ENCODE data around the gene NT5DC3.

NT5DC3 gene

DNA sequence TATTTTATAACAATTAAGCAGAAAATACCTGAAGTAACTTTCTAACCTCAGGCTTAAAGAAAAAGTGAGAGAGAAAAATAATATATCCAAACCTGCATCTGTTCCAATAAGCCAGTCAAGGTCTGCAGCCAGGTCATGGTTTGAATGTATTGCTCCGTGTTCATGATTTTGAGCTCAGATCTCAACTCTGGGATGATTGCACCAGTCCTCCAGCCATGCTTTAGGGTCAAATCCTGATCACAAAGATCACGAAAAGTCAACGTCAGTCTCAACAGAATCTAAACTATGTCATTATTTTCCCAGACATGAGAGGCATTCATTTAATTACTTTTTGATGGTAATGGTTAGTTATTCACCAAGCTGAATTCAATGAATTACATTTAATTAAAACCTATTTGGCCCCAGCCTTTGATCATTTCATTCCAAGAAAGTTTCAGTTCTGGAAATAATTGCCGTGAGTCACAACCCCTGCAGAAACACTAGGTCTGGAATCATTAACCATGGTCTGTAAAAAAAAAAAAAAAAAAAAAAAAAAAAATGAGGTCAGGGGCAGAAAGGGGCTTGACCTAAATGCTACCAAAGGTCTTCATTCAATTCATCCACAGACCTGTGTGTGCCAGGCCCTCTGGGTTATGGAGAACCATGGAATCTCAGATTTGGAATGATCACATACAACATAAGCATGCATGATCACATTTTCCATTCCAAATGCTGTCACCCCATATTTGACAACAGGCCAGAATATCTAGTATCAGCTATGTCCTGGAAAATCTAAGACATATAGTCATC is 55.6 kb downstream of the NT5DC3 start:
- no peak for DNase-seq (ENCODE audit: low read depth, low spot score)

DNA sequence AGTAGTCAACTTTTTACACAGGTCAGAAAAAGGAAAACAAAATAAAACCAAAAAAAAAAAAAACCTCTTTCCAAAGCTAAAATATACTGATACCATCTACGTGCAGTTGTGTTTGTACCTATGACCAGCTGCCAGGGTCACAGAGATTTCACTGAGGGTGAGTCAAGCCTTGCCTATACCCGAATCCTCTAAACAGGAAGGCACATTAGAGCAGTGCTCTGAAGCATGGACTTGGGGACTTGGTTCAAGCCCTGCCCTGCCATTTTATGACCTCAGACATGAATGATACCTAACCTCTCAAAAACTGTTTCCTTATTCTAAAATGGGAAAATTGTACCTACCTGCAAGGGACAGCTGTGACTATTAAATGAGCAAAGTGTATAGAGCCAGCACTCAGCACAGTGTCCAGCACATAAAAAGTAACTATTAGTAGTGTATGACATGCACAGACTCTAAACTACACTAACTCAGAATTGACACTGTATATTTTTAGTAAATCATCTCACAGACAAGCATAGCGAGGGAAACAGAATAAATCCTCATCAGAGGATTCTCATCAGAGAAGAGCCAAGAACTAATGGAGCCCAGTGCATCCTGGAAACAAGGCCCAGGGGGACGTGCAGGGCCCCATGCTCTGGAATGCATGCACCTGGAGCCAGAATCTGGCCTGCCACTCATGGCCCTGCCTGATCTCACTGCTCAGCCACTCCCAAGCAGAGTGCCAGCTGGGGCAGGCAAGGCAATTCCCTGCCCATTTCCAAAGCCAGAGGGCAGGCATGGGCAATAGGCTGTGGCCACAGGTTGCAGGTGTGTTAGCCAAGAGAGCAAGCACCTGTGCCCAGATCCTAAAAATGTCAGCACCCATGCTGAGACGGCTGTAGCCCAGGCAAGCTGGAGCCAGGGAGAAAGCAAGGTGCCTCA is 57.0 kb downstream of the NT5DC3 start:
- DNase-seq (ENCODE audit: low read depth, low spot score): no peak

DNA sequence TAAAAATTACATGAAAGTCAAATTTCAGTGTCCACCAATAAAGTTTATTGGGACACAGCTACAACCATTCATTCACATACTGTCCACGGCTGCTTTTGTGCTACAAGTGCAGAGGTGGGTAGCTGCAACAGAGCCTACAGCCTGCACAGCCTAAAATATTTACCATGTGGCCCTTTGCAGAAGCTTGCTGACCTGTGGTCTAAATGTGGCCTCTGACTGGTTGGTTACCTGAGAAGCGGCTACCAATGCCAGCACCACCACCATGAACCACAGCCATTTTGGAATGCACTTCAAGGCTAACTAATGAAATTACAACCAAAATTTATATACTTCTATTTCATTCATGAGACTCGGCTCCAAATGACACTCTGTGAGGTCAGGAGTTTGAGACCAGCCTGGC is 58.6 kb downstream of the NT5DC3 start:
- no peak for DNase-seq (ENCODE audit: low read depth, low spot score)

DNA sequence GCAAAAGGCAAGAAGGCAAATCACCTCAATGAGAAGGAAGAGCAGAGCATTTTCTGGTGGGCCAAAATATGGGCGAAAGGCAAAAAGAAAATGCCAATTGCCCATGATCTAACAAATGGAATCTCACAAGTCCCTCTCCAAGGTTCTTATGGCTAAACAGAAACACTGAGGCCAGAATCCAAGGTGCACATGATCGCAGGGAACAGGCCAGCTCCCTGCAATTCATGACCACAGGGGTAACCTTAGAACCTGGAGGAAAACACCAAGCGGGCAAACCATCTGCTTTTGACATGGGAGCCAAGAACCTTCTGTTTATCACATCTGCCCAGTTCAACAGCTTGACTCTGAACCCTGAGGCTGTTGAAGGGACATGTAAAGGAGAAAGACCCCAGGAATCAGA is 60.0 kb downstream of the NT5DC3 start:
- DNase-seq (ENCODE audit: low read depth, low spot score): no peak

DNA sequence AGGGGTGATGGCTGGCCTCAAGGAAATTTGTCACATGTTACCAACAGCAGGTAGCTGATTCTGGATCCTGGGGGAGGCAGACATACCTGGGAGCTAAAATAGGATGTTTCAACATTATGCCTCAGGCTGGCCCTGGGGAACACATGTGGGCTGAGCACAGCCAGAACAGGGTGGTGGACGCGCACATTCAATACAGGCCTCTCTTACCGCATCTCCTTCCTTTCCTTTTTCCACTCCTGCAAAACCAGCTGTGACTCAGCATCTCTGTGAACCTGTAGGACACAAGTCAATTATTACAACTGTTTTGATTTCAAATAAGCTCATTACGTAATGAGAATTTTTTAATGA is 61.0 kb downstream of the NT5DC3 start:
- no peak for DNase-seq (ENCODE audit: low read depth, low spot score)

DNA sequence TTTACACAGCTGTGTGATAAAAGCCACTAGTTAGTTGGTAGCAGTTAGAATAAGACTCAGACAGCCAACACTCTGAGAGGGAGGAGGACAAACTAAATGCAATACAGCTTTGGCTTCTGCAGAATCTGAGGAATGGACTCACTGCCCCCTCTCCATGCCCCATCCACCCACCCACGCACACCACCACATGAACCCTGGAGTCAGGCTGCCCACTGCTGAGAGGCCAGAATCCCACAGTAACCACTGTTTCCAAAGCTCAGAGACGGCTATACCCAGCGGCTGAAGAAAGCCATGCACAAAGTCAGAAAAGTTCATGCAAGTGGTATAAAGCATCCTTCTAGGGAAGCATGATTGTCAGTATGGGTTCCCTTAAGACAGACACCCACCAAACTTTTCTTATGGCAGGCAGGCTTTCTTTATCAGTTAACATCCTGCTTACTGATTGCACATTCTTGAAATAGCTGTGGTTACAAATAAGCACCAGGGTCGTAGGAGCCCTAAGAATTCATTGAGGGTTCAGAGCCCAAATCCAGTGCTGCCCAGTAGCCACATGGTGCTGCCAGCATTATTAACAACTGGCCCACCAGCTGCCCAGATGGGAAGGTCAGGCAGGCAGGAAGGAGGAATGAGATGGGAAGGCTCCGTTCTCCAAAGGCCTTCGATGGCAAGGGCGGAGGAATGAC is 61.5 kb downstream of the NT5DC3 start:
- no peak for DNase-seq (ENCODE audit: low read depth, low spot score)

DNA sequence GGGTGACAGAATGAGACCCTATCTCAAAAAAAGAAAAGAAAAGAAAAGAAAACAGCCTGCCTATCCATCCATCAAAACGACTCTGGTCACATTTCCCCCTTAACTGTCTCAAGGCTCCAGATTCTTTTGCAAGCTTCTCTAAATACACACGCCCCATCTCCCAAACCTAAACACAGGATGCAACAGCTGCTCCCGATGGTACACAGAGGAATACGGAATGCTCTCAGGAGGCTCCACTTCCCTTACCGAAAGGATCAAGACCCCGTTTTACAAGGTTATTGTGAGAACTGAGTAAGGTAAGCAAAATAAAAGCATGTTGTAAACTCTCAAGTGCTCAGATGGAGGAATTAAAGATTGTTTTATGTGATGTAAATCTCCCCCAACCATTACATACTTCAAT is 62.3 kb downstream of the NT5DC3 start:
- no peak for DNase-seq (ENCODE audit: low read depth, low spot score)

DNA sequence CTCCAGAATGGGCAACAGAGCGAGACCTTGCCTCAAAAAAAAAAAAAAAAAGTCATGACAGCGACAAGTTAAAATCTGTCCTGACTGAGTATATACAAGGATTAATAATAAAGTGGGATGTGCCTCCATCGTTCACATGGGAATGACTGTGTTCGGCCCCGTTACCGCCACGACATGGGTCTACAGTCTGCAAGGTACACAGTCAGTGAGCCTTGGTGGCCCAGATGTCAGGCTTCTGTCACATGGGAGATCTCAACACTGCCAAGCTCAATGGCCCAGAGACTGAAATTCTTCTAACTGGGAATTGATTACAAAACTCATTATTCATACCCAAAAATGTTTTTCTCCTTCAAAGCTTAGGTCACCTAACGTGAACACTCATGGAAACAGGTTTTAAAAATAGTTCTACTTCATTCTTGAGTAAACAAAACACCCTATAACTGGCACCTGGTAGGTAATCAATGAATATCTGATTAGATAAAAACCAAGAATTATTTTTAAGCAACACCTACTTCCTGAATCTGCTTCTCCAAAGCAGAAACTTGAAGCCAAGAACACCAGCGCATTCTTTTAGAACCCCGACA is 66.0 kb downstream of the NT5DC3 start:
- no peak for DNase-seq (ENCODE audit: low read depth, low spot score)

DNA sequence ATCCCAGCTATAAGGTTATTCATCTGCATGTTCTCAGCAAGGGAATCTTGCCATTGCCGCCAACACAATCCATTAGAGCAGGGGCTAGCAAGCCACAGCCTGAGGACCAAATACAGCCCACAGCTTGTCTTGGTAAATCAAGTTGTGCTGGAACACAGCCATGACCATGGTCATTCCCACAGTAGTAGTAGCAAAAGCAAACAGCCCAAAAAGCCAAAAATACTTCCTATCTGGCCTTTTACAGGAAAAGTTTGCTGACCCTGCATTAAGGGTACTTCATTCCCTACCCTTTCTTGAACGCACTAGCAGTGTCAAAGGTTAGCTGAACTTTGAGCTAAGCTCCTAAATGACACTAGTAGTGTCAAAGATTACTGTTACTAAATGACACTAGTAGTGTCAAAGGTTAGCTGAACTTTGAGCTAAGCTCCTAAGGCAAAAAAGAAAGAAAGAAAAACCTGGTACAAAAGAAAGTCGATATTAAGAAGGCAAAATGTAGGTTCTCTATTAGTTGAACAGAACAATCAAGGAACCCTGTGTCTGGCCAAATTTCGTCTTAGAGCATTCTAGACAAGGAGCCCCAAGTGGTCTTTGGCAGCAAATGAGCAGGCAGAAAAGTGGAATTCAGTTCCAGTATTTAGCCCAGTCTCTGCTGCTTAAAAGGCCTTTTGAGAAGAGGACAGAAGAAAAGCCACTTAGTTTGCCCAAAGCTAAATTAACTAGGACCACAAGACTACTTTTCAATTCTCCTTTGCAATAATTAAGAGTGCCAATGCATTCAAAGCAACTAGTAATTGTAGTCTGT is 67.7 kb downstream of the NT5DC3 start:
- DNase-seq (ENCODE audit: low read depth, low spot score): no peak

DNA sequence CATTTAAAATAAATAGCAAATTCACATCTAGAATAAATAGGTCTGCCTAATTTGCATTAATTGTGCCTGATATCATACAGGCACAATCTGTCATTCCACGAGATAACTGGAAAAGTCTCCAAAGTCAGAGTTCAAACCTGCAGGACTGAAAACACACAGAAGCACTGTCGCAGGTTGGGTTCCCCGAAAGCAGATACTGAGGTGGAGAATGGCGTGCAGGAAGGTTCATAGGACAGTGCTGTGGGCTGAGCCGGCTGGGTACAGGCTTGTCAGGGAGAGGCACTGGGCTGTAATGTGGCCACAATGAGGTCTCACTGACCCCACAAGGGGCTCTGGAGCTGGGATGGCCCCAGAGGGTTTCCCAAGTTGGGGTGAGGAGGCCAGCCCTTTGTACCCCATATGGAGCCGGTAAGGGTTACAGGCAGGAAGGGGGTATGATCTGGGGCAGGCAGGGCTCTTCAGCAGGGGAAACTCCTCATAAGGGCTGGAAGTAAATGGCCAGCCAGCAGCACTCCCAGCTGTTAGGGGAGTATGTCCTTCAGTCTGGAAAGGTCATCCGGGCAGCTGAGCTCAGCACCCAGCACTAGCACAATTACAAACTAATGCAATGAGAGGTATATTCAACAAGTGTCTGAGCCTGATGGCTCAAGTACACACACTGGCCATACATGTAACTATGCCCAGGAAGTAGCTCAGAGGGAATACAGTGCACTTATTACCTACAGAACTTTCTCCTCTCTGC is 68.5 kb downstream of the NT5DC3 start:
- no peak for DNase-seq (ENCODE audit: low read depth, low spot score)

DNA sequence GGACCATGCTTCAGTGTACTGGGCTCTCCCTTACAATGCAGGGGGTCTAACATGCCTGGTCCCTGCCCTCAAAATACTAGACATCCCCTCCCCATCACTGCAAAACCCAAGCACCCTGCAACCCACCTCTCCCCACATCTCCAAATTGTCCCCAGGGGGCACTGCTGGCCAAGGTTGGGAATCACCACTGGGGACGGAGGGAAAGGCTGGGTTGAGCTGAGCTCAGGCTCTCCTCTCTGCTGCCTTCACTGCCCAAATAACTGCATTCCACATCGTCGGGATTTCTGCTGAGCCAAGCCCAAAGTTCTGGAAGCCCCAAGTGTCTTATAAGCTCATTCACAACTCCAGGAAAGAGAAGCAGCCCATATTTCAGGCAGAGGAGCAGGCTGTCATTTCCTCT is 69.6 kb downstream of the NT5DC3 start:
- DNase-seq (ENCODE audit: low read depth, low spot score): no peak

DNA sequence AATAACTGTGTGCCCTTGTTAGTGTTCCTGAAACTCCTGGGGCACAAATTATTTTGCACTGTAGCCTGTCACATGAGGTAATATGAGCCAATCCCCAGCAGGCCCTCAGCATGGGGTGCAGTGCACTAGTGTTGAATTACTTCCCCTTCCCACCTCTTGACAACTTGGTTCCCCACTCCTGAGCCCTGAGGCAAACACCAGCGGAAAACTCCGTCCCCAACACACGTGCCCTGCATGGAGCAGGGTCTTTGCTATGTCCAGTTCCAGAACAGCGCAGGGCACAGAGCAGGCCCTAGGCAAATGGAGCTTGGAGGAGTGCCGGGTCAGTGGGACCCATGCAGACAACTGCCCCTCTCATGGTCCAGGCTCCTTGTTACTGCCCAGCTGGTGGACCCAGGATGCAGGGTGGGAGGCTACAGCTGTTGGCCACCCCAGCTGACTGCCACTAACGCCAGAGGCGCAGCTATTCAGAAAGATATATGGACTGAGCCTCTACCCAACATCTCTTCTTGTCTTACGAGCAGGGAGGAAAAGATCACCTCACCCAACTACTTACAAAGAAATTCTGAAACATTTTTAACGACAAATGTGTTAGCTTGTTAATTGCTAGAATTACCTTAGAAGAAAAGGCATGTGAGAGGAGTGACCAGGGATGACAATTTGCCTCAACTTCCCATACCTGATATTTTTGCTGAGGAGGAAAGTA is 71.6 kb downstream of the NT5DC3 start:
- DNase-seq (ENCODE audit: low read depth, low spot score): no peak

DNA sequence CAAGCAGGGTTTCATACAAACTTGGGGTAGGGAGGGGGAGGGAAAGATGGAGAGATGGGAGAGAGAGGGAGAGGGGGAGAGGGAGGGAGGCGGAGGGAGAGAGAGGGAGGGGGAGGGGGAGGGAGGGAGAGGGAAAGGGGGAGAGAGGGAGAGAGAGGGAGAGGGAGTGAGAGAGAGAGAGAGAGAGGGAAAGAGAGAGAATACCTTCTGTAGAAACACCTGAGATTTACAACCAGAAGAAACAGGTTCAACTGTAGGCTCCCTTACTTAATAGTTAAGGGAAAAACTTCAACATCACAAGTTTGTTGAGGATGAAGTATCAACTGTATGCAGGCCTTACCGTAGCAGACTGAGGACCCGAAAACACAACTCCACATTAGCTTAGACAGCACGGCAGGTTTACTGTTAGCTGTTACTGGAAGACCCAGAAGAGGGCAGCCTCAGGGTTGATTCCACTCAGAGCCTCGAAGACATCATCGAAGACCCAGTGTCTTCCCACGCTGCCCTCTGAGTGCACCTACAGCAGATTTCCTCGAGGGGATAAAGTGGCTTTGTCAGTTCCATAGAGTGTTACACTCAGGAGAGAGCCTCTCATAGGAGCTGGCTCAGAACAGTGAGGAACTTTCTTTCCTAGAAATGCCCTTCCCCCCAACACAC is 72.4 kb downstream of the NT5DC3 start:
- DNase-seq (ENCODE audit: low read depth, low spot score): no peak

DNA sequence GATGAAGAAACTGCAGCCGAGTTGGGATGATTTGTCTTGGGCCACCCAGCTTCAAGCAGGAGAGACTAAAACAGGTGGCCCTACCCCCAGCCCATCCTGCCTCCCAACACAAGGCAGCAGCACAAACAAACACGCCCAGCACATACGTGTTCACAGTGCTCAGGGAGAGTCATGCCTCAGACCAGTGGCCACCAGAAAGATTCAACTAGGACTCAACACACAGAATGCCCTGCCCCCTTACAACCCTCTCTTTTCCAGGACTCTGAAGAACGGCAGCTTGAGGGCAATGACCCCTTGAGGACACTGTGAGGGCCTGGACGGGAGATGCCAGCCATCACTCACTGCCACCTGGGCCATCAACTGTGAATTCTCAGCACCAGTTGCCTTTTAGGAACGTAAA is 75.0 kb downstream of the NT5DC3 start:
- DNase-seq (ENCODE audit: low read depth, low spot score): no peak

DNA sequence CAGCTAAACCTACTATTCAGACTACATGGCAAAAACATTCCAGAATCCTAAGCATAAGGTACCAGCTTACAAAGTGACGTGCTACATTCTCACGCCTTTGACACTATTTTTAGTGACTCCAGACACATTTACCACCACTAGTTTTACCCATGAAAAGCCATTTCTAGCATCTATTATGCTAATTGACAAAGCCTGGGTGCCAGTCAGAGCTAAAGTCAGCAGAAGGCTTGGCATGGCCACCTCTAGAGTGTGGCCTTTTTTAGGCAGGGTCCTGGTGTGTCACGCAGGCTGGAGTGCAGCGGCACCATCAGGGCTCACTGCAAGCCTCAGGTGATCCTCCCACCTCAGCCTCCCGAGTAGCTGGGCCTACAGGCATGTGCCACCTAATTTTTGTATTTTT is 75.7 kb downstream of the NT5DC3 start:
- no peak for DNase-seq (ENCODE audit: low read depth, low spot score)

DNA sequence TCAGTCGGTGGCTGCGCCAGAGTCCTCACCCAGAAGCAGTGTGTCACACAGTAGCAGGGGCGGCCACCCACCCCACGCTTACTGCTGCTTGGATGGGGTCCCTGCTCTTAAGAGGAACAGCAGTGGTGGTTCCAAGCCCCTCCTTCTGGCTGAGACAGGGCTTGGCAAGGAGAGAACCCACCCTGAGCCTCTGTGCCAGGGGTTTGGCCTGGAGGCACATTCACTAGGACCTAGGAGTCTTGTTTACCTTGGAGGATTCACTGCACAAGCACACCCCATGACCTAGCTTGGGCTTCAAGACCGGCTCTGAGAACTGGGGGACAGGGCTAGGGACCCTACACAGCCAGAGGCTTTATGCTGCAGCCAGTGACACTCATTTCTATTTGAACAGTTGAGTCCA is 78.6 kb downstream of the NT5DC3 start:
- DNase-seq (ENCODE audit: low read depth, low spot score): no peak

DNA sequence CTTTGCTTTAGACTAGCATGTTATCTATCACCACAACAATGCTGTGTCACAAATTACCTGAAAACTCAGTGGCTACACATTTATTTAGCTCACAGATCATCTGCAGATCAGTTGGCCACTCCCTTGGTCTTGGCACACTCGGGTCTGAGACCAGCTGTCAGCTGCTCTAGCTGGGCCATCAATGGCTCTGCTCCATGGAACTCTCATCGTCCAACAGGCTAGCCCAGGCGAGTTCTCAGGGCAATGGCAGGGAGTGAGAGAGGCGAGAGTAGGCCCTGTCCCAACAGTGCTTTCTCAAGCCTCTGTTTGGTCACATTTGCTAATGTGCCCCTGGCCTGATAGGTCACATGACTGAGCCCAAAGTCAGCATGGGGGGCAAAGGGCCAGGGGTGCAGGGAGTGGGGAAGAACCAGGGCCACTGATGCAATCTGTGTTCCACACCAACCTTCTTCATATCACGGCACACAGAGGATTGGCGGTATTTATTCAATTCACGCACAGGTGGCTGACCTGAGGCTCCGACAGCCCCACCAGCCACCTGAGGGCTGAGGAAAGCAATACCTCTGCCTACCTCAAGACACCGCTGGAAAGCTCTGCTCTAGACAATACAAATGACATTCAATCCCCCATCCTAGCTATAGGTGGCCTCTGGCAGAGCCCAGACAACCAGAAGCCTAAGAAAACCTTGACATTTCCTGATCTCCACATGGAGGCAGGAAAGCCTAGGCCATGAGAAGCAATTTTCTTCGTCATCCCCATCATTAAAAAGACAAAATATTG is 82.5 kb downstream of the NT5DC3 start:
- no peak for DNase-seq (ENCODE audit: low read depth, low spot score)

DNA sequence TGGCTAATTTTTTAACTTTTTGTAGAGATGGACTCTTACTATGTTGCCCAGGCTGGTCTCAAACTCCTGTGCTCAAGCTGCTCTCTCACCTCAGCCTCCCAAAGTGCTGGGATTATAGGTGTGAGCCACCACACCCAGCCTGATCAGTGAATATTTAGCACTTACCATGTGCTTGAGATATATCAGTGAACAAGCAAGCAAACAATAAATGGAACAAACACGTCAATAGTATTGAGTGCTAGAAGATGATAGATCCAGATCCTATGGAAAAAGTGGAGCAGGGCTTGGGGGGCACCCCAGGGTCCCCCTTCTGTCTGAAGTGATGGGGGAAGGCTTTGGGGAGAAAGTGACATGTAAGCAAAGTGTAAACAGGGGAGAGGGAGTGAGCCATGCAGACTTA is 83.8 kb downstream of the NT5DC3 start:
- no peak for DNase-seq (ENCODE audit: low read depth, low spot score)

DNA sequence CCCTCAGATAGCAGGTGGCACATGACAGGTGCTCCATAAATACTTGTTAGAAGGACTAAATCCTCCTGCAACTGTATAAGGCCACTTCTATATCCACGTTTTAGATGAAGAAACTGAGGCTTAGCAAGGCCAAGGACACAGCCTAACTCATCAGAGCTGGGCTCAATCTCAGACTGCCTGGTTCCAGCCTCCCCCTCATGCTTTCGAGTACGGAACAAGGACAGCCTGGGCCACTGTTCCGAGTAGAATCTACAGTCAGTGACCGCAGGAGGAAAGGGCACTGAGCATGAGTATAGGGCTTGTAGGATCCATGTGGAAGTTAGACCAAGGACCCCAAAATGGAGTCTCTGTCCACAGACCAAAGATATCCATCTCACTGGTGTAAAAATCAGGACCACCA is 84.6 kb downstream of the NT5DC3 start:
- DNase-seq (ENCODE audit: low read depth, low spot score): no peak
